Measurements from ENCODE around the gene POLR3H.

Gene POLR3H

DNA sequence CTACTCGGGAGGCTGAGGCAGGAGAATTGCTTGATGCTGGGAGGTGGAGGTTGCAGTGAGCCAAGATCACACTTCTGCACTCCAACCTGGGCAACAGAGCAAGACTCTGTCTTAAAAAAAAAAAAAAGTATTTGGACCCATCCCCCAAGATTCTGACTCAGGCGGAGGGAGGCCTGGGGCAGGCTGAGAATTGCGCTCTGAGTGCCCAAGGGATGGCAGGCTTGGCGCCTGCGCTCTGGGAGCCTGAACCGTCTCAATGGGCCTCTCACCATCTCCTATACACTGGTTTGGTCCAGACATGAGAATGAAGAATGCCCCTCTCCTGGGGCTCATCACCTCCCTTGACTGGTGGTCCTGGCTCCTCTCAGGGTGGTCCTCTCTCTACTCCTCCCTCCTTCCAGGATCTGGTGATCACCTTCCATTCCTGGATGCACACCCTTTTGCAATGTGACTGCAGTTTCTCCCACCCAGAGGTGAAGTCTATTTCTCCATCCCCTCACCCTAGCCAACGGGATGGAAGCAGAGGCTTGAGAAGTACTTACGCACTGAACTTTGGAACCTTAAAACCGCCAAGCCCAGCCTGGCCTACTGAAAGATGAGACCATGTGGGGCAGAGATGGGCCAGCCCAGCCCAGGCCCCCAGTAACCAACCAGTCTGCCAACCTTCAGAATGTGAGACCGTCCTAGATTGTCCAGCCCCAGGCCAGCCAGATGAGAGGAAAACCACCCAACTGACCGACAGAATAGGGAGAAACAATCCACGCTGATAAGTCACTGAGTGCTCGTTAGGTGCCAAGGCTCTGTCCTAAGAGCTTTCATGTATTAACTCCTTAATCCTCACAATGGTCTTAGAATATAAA, 4.9 kb downstream of the POLR3H start:
- no peak for DNase-seq (ENCODE audit: low read depth in 3 of 3, low spot score in 1 of 3)

DNA sequence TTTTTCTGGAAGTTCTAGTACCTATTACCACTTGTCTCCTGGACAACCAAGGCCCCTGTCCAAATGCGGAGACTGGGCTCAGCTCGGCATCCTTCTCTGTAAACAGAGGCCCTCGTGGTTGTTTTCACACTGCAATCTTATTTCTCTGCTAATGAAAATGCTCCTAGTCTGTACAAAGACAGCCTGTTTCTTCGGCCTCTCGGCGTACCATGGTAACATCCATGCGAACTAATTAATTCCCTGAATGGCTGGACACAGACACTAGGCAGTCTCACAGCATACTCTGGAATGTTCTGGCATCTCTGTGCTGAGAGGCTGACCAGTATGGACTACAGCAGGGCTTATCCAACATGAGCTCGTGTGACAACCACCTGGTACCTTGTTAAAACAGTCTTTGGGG, 5.7 kb downstream of the POLR3H start:
- DNase-seq (ENCODE audit: low read depth in 3 of 3, low spot score in 1 of 3) = no peak

GRCh38 chr22:41537203-41537602, 7.1 kb downstream of the POLR3H start:
- DNase-seq (ENCODE audit: low read depth in 3 of 3, low spot score in 1 of 3) = no peak

GRCh38 chr22:41535244-41535643, 9.0 kb downstream of the POLR3H start:
- DNase-seq (ENCODE audit: low read depth in 3 of 3, low spot score in 1 of 3) = no peak

DNA sequence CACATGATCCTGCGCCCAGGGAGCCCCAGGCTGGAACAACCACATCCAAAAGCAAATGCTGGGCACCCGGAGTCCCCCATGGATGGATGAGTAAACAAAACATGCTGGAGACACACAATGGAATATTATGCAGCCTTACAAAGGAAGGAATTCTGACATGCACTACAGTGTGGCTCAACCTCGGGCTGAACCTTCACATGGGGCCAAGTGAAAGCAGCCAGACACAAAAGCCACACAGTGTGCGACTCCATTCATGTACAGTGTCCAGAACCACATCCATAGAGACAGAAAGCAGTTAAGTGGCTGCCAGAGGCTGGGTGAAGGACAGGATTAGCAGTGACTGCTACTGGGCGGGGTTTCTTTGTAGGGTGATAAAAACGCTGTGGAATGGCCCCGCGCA, 10.1 kb downstream of the POLR3H start:
- DNase-seq (ENCODE audit: low read depth in 3 of 3, low spot score in 1 of 3) = no peak

DNA sequence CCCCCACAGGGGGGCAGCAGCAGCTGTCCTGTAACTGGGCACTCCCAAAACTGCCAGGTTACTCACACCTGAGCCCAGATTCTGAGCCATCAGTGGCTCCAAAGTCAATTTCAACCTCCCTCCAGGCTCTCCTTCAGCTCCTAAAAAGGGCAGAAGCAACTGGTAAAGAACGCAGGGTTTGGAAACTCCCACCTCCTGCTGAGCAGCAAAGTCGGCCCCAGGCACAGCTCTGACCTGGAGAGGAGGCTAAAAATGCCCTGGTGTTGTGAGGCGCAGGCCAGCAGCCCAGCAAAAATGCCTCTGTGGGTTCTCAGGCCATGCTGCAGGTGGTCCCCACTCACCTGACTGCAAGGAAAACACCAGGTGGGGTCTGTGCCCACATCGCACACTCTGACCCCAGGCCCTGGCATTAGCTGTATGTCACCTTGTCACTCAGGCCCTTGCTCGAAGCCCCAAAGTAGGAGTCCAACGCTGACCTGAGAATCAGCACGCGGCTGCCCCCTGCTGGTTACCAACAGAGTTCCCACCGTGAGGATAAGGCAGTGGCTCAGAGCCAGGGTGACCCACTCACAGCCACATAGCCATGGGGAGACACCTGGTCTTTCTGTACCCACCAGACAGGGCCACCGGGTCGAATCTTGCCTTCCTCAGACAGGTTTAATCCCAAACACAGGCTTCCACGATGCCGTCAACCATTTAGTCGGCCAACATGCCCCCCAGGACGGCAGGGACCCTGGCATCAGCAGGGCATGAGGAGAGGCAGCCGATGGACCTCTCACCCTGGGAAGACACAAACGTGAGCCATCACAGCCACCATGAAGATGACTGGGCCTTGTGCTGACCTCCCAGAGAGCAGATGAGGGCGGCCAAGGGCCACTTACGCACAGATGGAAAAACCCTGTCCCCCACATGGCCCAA, 11.1 kb downstream of the POLR3H start:
- peak; percentile 23 to 56 (median 29) for DNase-seq (ENCODE audit: low read depth in 3 of 3, low spot score in 1 of 3)

DNA sequence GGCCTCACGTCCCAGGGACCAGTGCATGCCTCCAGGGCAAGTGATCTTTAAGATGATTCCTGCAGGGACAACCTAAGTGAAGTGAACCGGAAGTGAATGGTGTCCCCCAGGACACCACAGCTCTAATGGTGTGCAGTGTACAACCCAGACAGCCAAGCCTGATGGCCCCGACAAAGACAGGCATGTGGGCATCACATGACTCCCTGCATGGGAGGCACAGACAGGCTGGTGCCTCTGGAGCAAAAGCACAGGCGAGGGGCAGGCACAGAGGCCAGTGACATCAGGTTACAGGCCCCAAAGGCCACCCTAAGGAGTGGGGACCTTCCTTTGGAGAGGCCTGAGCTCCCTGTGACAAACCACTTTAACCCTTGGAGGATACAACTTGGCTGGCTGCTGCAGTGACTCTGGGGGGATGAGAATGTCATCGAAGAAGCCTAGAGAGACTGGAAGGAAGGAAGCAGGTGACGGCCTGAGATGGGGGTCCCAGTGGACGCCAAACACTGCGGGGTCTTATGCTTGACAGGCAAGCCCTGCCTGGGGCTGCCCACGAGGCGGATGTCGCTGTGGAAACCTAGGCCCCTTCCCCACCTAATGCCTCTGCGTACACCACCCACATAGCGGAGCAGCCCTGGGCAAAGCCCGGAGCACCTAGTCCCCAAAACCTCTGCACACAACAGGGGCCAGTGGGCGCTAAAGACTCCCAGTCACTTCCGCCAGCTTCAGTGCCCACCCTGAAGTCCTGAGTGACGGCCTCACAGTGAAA, 12.4 kb downstream of the POLR3H start:
- no peak for DNase-seq (ENCODE audit: low read depth in 3 of 3, low spot score in 1 of 3)

GRCh38 chr22:41530890-41531714, 13.2 kb downstream of the POLR3H start:
- no peak for DNase-seq (ENCODE audit: low read depth in 3 of 3, low spot score in 1 of 3)

GRCh38 chr22:41528938-41529561, 15.2 kb downstream of the POLR3H start:
- no peak for DNase-seq (ENCODE audit: low read depth in 3 of 3, low spot score in 1 of 3)

DNA sequence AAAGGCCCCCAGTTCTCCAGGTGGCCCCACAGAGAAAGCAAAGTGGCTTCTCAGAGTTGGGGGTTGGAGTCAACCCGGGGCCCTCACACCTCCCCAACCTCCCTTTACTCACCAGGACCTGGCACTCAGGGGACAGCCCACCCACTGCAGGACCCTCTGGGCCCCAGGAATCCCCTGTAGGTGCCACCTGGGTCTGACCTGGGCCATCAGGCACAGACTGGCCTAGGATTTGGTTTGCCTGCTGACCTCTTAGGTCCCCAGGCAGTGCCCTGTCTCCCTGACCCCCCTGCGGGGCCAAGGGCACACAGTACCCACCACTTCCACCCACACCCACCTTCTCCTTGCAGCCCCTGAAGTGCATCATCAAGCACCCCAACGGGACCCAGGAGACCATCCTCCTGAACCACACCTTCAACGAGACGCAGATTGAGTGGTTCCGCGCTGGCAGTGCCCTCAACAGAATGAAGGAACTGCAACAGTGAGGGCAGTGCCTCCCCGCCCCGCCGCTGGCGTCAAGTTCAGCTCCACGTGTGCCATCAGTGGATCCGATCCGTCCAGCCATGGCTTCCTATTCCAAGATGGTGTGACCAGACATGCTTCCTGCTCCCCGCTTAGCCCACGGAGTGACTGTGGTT, 16.0 kb downstream of the POLR3H start:
- DNase-seq (ENCODE audit: low read depth in 3 of 3, low spot score in 1 of 3) = no peak

GRCh38 chr22:41526830-41527799, 17.2 kb downstream of the POLR3H start:
- peak; percentile 18 to 66 (median 53) for DNase-seq (ENCODE audit: low read depth in 3 of 3, low spot score in 1 of 3)

GRCh38 chr22:41526226-41526829, 17.9 kb downstream of the POLR3H start:
- no peak for DNase-seq (ENCODE audit: low read depth in 3 of 3, low spot score in 1 of 3)

DNA sequence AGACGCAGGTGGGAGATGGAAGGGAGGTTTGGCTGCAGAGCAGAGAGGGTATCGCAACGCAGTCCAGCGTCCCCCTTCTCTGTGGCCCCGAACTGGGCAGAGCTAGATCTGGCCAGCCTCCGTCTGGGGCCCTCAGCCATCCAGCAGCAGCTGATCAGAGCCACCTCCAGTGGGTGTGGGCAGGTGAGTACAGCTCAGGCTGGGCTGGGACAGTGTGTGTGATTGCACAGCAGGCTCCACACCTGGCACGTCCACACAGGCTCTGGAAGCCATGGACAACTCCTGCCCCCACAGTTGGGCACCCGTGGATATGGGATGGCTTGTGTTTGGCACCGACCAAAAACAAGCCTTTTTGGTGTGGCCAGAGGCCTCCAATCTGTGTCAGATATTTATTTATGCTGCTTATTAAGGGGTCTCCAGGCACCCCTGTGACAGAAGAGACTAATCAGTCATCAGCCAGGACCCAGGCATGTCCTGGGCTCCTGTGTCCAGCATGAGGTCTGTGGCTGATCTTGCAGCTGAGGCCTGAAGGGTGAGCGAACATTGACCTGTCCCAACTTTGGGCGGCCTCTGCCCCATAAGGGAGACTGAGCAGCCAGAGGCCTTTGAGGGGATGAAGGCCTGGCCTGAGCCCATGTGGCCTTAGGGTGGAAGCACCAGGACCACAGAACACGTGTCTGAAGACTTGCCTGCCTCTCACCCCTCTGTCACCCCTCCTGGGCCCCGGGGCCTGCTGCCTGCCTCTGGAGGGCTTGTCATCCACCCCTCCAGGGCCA, 18.6 kb downstream of the POLR3H start:
- no peak for DNase-seq (ENCODE audit: low read depth in 3 of 3, low spot score in 1 of 3)

DNA sequence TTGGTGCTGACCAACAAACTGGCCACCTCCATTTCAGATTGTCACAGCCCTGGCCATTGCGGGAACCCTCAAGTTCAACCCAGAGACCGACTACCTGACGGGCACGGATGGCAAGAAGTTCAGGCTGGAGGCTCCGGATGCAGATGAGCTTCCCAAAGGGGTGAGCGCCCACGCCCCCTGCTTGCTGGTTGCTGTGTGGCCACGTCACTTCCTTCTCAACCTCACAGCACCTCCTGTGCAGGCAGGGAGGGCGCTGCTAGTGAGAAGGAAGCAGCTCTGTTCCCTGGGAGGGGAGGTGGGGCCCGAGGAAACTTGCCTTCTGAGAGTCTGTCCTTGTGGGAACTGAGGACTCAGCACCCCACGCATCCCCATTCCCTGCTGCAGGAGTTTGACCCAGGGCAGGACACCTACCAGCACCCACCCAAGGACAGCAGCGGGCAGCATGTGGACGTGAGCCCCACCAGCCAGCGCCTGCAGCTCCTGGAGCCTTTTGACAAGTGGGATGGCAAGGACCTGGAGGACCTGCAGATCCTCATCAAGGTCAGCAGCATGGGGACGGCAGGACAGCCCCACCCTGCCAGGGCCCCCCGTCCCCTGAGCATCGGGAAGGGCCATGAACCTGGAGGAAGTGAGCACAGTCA, 19.3 kb downstream of the POLR3H start:
- peak in 2 of 3 donors; percentile 29 to 38 for DNase-seq (ENCODE audit: low read depth in 3 of 3, low spot score in 1 of 3)

- DNase-seq (ENCODE audit: low read depth in 3 of 3, low spot score in 1 of 3) = no peak
Observed at GRCh38 chr22:41524251-41524661, 20.0 kb downstream of the POLR3H start.

DNA sequence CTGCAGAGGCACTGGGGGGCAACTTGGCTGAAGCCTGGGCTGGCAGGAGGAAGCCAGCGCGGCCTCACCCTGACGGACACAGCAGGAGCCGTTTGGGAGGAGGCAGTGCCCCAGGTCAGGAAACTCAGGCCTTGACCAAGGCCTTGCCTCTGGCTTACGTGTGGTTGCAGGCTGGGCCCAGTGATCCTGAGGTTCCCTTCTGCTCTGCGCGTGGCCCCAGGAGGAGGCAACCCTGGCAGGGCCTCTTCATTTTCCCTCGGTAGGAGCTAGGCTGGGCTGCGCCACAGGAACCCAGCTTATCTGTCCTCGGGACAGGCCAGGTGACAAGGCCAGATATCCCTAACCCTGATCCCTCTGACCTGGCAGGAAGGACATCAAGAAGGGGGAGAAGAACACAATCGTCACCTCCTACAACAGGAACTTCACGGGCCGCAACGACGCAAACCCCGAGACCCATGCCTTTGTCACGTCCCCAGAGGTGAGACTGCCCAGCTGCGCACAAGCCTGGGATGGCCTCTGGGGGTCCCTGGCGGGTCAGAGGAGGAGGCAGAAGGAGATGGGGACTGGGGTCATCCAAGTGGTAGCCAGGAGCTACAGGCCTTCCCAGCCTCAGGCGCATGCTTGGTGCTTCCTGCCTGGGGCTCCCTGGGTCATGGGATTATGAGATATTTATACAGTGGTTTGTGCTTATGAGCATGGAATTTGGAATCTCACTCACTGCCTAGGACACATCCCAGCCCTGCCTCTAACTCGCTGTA, 20.6 kb downstream of the POLR3H start:
- no peak for DNase-seq (ENCODE audit: low read depth in 3 of 3, low spot score in 1 of 3)
